CD1c-positive myeloid dendritic cell (primary cell): ENCODE data around the gene C1orf53.

ENCODE experiments used
- DNase-seq: peaks from one replicate; pipeline ENCODE4 v3.0.0-alpha.2; 2016; ENCODE audit errors: extremely low spot score

The C1orf53 gene

DNA sequence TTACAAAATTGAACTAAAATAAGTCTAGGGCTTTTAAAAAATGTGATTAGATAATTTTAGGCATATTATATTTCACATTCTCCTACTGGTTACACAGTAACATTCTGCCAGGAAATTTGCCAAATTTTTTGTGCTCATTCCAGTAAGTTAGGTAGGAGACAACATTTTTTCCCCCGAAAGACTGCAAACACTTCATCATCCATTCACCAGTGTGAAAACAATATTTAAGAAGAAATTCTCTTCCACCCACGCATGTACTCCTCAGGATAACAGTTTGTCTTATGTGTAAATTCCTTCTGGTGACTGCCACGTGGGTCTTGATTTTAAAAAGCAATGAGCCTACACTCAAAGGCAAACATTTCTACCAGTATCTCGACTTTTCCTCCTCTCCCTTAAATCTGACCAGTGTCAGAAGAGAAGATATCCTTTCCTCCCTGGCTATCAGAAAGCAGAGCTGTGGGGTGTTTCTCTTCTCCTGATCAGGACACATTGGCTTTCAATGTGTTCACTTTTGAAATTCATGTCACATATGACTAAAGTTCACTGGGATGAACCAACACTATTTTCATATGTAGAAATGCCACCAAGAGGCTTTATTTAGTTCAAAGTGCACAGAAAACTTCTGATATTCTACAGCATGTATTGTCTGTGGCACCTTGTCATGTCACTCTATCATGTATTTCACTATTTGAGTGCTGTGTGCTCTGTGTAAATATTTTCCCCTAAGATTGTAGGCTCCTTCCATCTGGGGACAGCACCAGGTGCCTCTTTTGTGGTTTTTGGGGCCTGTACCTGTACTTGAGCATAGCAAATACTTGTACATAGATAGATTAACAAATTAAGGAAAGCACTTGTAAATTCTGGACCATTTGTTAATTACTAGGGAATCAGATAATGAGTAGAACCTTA, 53.3 kb downstream of the C1orf53 start:
- DNase-seq, result no peak
